IPS-18a (cell line): ENCODE measurements around the gene TSR2.

Experiments
- H3K27ac ChIP-seq: one replicate; pipeline ENCODE4 v1.5.1; 2013; ENCODE audit warnings: low read length
- H3K27me3 ChIP-seq: one replicate; pipeline ENCODE4 v1.6.1; 2013; ENCODE audit warnings: mild to moderate bottlenecking, low read length; ENCODE audit not compliant: control insufficient read depth, insufficient read depth
- H3K36me3 ChIP-seq: one replicate; pipeline ENCODE4 v1.6.1; 2013; ENCODE audit warnings: low read depth, low read length; ENCODE audit not compliant: control insufficient read depth
- H3K4me1 ChIP-seq: one replicate; pipeline ENCODE4 v1.6.1; 2013; ENCODE audit warnings: low read depth, low read length; ENCODE audit not compliant: control insufficient read depth
- H3K4me3 ChIP-seq: one replicate; pipeline ENCODE4 v1.5.1; 2013; ENCODE audit warnings: low read length
- H3K9ac ChIP-seq: one replicate; pipeline ENCODE4 v1.6.1; 2013; ENCODE audit warnings: mild to moderate bottlenecking, low read length, moderate library complexity
- H3K9me3 ChIP-seq: one replicate; pipeline ENCODE4 v1.6.1; 2013; ENCODE audit warnings: low read depth, low read length; ENCODE audit not compliant: control insufficient read depth

Gene TSR2

GRCh38 chrX:54427837-54428424 lies 12.3 kb upstream of the TSR2 start:
- Histone ChIP-seq H3K4me1 (peaks cover 3% of the 10 kb centered on the region), H3K9me3 (peaks cover 5% of the 10 kb centered on the region), H3K4me3 (no peak overlapping the region), H3K36me3 (no peaks in the 10 kb centered on the region), H3K27ac (no peak overlapping the region), H3K27me3 (no peaks in the 10 kb centered on the region), H3K9ac (no peak overlapping the region)

- H3K9me3 ChIP-seq: no peaks in the 10 kb centered on the region
- no peaks in the 10 kb centered on the region for H3K4me1 ChIP-seq
- H3K27me3 ChIP-seq: no peaks in the 10 kb centered on the region
- no peak overlapping the region for H3K9ac ChIP-seq
- no peak overlapping the region for H3K27ac ChIP-seq
- no peak overlapping the region for H3K4me3 ChIP-seq
- H3K36me3 ChIP-seq: no peaks in the 10 kb centered on the region
Observed at GRCh38 chrX:54430519-54430918, 9.7 kb upstream of the TSR2 start.

- no peaks in the 10 kb centered on the region for H3K36me3 ChIP-seq
- no peak overlapping the region for H3K27ac ChIP-seq
- no peak overlapping the region for H3K4me3 ChIP-seq
- no peaks in the 10 kb centered on the region for H3K9me3 ChIP-seq
- H3K9ac ChIP-seq: no peak overlapping the region
- no peaks in the 10 kb centered on the region for H3K4me1 ChIP-seq
- H3K27me3 ChIP-seq: no peaks in the 10 kb centered on the region
Observed at GRCh38 chrX:54435121-54435520, 5.1 kb upstream of the TSR2 start.

GRCh38 chrX:54442790-54443189 lies 2.6 kb downstream of the TSR2 start:
- H3K4me3 ChIP-seq: no peak overlapping the region
- peaks cover 8% of the 10 kb centered on the region for H3K9me3 ChIP-seq
- no peaks in the 10 kb centered on the region for H3K4me1 ChIP-seq
- no peak overlapping the region for H3K27ac ChIP-seq
- H3K36me3 ChIP-seq: peaks cover 17% of the 10 kb centered on the region
- no peak overlapping the region for H3K9ac ChIP-seq
- H3K27me3 ChIP-seq: no peaks in the 10 kb centered on the region

GRCh38 chrX:54444752-54445151 lies 4.5 kb downstream of the TSR2 start:
- no peaks in the 10 kb centered on the region for H3K27me3 ChIP-seq
- H3K4me1 ChIP-seq: no peaks in the 10 kb centered on the region
- no peak overlapping the region for H3K9ac ChIP-seq
- peaks cover 8% of the 10 kb centered on the region for H3K9me3 ChIP-seq
- H3K27ac ChIP-seq: no peak overlapping the region
- no peak overlapping the region for H3K4me3 ChIP-seq
- H3K36me3 ChIP-seq: peaks cover 23% of the 10 kb centered on the region

GRCh38 chrX:54446084-54446483 lies 5.9 kb downstream of the TSR2 start:
- Histone ChIP-seq H3K27me3 (no peaks in the 10 kb centered on the region), H3K4me1 (no peaks in the 10 kb centered on the region), H3K9ac (no peak overlapping the region), H3K4me3 (no peak overlapping the region), H3K27ac (no peak overlapping the region), H3K36me3 (peaks cover 23% of the 10 kb centered on the region), H3K9me3 (peaks cover 8% of the 10 kb centered on the region)

GRCh38 chrX:54447461-54447860 lies 7.3 kb downstream of the TSR2 start:
- no peaks in the 10 kb centered on the region for H3K27me3 ChIP-seq
- peaks cover 23% of the 10 kb centered on the region for H3K36me3 ChIP-seq
- no peak overlapping the region for H3K27ac ChIP-seq
- H3K9me3 ChIP-seq: peaks cover 4% of the 10 kb centered on the region
- no peak overlapping the region for H3K9ac ChIP-seq
- H3K4me1 ChIP-seq: no peaks in the 10 kb centered on the region
- H3K4me3 ChIP-seq: no peak overlapping the region

- H3K9ac ChIP-seq: no peak overlapping the region
- no peak overlapping the region for H3K27ac ChIP-seq
- H3K27me3 ChIP-seq: no peaks in the 10 kb centered on the region
- H3K9me3 ChIP-seq: peaks cover 7% of the 10 kb centered on the region
- H3K36me3 ChIP-seq: peaks cover 13% of the 10 kb centered on the region
- no peak overlapping the region for H3K4me3 ChIP-seq
- no peaks in the 10 kb centered on the region for H3K4me1 ChIP-seq
Observed at GRCh38 chrX:54449929-54450328, 9.7 kb downstream of the TSR2 start.

GRCh38 chrX:54452920-54453319 lies 12.7 kb downstream of the TSR2 start:
- Histone ChIP-seq H3K9ac (no peak overlapping the region), H3K27ac (no peak overlapping the region), H3K36me3 (peaks cover 11% of the 10 kb centered on the region), H3K4me1 (no peaks in the 10 kb centered on the region), H3K4me3 (no peak overlapping the region), H3K27me3 (no peaks in the 10 kb centered on the region), H3K9me3 (peaks cover 3% of the 10 kb centered on the region)

GRCh38 chrX:54470054-54470760 lies 30.0 kb downstream of the TSR2 start:
- Histone ChIP-seq H3K27ac (no peak overlapping the region), H3K9me3 (peaks cover 3% of the 10 kb centered on the region), H3K9ac (no peak overlapping the region), H3K27me3 (no peaks in the 10 kb centered on the region), H3K4me3 (no peak overlapping the region), H3K4me1 (no peaks in the 10 kb centered on the region), H3K36me3 (peaks cover 14% of the 10 kb centered on the region)

- Histone ChIP-seq H3K9me3 (no peaks in the 10 kb centered on the region), H3K27ac (no peak overlapping the region), H3K9ac (no peak overlapping the region), H3K4me1 (peaks cover 7% of the 10 kb centered on the region), H3K27me3 (no peaks in the 10 kb centered on the region), H3K4me3 (no peak overlapping the region), H3K36me3 (no peaks in the 10 kb centered on the region)
Observed at GRCh38 chrX:54473993-54474859, 34.0 kb downstream of the TSR2 start.
